Activated T-helper 17 cell treated with anti-CD3 and anti-CD28 coated beads, Interleukin-2, amount 50 U/mL, for 72 hours (primary cell): ENCODE measurements around the gene MBOAT1. TPM values are rescaled to one million over a fixed set of nuclear protein-coding genes. Genes with fewer than 3 reads are reported as not detected.
A peak's percentile ranks its signal among the peaks of the same experiment; 100 is the strongest.

ENCODE experiments used
- ATAC-seq: fragments of 150-1000 bp; cut with Tn5 transposase; replicated peaks from 2 replicates; pipeline ENCODE4 v1.10.0; 2021; ENCODE audit warnings: mild to moderate bottlenecking, moderate library complexity
- H3K27ac Mint-ChIP-seq: one replicate; pipeline ENCODE4 v1.8.0; 2022; ENCODE audit warnings: mixed read lengths
- H3K27me3 Mint-ChIP-seq: one replicate; pipeline ENCODE4 v1.8.0; 2022; ENCODE audit warnings: mixed read lengths
- H3K36me3 Mint-ChIP-seq: one replicate; pipeline ENCODE4 v1.8.0; 2022; ENCODE audit warnings: low read depth, mild to moderate bottlenecking, mixed read lengths
- H3K4me1 Mint-ChIP-seq: one replicate; pipeline ENCODE4 v1.8.0; 2022; ENCODE audit warnings: mixed read lengths
- H3K4me3 Mint-ChIP-seq: one replicate; pipeline ENCODE4 v1.8.0; 2022; ENCODE audit warnings: mild to moderate bottlenecking, mixed read lengths
- H3K9me3 Mint-ChIP-seq: one replicate; pipeline ENCODE4 v1.8.0; 2022; ENCODE audit warnings: mixed read lengths
- total RNA-seq, 2 donors: library from RNA; stranded (reverse); gene quantifications; one replicate each; pipeline ENCODE4 v1.2.3, GENCODE V29; 2022

MBOAT1 gene
- total RNA-seq, 2 donors from 2014 or later, result 15.7 to 18.3 TPM

DNA sequence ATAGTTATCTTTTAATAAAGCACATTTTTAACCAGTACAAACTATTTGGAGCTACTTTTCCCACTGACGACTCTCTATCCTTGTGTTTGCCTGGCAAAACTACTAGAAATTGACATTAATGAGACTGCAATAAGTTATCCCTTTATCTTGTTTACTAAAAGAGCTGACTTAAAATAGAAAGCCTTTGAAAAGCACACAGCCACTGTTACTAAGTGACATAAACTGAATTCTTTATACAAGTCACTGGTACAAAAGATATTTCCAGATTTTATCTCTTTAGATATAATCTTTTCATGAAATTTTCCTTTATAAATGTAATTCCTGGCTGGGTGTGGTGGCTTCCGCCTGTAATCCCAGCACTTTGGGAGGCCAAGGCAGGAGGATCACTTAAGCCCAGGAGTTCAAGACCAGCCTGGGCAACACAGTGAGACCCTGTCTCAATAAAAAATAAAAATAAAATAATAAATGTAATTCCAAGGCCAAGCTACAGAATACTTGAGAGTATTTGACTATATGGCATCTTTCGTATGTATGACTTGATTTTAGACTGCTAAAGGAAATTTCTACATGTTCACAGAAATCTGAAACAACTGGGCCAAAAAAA lies 9.5 kb downstream of the MBOAT1 start:
- no peaks in the 10 kb centered on the region for H3K9me3 Mint-ChIP-seq
- ATAC-seq, result no peak
- H3K36me3 Mint-ChIP-seq, result peaks cover 8% of the 10 kb centered on the region
- H3K4me3 Mint-ChIP-seq, result peak overlapping the region; percentile 58
- H3K4me1 Mint-ChIP-seq, result peaks cover 49% of the 10 kb centered on the region
- H3K27me3 Mint-ChIP-seq, result no peaks in the 10 kb centered on the region
- H3K27ac Mint-ChIP-seq, result peak overlapping the region; percentile 89

DNA sequence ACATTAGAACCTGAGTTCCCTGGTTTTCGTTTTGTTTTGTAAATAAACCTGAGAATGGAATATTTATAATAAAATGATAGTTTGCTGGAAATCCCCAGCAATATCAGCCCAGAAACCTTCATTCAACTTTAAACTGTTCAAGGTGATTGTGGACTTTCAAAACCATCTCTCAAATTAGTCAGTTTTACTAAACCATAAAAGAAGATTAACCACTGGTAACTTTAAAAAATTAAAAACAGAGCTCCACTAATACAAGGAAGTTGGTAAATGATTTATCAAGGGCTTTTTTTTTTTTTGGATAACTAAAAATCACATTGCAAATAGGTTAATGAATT lies 10.0 kb downstream of the MBOAT1 start:
- Mint-ChIP-seq H3K27me3 (no peaks in the 10 kb centered on the region), H3K36me3 (peaks cover 8% of the 10 kb centered on the region), H3K27ac (peak overlapping the region; percentile 89), H3K4me1 (peaks cover 47% of the 10 kb centered on the region), H3K4me3 (peak overlapping the region; percentile 58), H3K9me3 (no peaks in the 10 kb centered on the region)
- peak; percentile 45 for ATAC-seq

DNA sequence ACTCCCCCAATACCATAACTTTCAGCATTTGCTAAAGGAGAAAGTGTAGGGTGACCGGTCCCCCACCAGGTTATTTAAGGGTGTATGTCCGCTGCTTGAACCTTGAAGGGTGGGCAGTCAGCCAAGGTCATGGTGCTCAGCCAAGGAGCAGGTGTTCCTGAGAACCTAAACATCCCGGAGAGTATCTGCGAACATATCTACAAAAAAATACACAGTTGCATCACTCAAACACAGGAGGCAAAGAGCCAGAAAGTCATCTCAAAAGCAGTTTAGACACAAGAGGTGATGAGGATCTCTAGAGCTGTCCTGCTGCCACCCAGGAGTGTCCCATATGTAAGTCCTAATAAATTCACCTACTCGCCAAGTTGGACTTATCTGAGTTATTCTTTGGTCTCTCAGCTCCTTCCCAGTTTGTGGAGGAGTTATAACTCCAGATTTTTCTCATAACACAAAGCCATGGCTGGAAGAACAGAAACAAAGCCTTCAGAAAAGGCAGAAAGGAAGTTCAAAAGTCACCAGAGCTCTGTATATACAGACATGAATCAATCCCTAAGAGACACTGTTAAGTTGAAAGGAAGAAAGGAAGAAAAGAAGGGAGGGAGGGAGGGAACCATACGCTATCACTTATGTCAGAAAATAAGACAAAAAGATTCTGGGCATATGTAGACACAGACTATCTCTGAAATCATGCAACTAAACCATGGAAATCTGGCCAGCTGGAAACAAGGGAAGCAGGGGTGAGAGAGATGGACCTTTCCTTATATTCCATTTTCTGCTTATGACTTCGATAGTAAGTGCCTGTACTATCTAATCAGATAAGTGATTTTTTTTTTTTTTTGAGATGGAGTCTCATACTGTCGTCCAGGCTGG lies 11.3 kb downstream of the MBOAT1 start:
- peaks cover 35% of the 10 kb centered on the region for H3K4me1 Mint-ChIP-seq
- H3K4me3 Mint-ChIP-seq, result peak overlapping the region; percentile 48
- H3K36me3 Mint-ChIP-seq, result peaks cover 8% of the 10 kb centered on the region
- ATAC-seq, result no peak
- no peaks in the 10 kb centered on the region for H3K27me3 Mint-ChIP-seq
- no peaks in the 10 kb centered on the region for H3K9me3 Mint-ChIP-seq
- peak overlapping the region; percentile 89 for H3K27ac Mint-ChIP-seq

DNA sequence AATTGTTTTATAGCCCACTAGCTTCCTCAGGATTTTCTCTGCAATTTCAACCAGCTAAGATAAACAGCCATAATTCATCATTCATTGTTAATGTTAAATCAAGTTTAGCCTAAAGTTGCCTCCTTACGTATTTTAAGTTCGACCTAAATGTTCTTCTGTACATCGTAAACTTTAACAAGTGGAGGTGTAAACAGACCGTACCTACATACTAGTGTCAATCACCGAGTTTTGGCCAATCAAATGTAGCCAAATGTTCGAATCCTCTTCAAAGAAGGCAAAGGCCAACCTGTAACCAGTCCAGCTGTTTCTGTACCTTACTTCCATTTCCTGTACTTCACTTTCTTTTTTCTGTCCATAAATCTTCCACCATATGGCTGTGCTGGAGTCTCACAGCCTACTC lies 13.5 kb downstream of the MBOAT1 start:
- Mint-ChIP-seq H3K27me3 (no peaks in the 10 kb centered on the region), H3K9me3 (no peaks in the 10 kb centered on the region), H3K4me1 (peaks cover 15% of the 10 kb centered on the region), H3K36me3 (peaks cover 8% of the 10 kb centered on the region), H3K4me3 (no peak overlapping the region), H3K27ac (no peak overlapping the region)
- ATAC-seq, result no peak

DNA sequence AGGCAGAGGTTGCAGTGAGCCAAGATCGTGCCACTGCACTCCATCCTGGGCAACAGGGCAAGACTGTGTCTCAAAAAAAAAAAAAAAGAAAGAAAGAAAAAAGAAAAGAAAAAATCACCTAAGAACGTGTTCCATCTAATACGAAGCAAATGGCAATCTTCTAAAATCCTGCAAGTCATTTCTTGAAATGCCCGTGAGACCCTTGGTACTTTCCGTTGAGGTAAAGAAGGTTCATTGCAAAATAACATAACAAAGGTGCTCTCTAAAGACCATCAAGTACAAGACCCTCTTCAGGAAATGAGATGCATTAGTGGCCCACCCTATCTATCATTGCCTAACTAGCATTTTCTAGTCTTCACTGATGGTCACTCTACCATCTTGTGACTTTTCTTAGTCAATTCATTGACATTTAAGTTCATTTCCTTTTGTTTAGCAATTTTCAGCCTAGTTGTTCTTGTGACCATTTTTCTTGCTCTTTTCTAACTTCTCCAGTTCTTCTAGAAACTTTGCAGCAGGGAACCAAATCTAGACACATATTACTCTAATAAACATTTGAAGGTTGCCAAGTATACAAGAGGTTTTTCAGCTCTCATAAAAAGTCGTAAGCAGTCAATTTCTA lies 14.0 kb downstream of the MBOAT1 start:
- Mint-ChIP-seq H3K36me3 (peaks cover 8% of the 10 kb centered on the region), H3K4me1 (peaks cover 14% of the 10 kb centered on the region), H3K4me3 (no peak overlapping the region), H3K27me3 (no peaks in the 10 kb centered on the region), H3K27ac (no peak overlapping the region), H3K9me3 (no peaks in the 10 kb centered on the region)
- no peak for ATAC-seq

DNA sequence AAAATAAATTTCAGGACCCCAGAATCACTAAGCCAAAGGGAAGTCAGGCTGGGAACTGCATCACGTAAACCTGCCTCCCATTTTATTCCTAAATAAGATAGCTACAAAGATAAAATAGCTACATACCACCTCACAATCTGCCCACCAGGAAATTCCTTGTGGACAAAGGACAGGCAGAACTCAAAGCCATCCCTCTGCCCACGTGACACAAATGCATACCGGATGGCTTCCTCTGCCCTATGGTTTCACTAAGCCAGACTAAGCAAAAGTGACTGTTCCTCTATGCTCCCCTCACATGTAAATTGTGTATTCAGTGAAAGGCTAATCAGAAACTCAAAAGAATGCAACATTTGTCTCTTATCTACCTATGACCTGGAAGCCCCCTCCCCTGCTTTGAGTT lies 15.0 kb downstream of the MBOAT1 start:
- no peak for ATAC-seq
- Mint-ChIP-seq H3K4me1 (peaks cover 14% of the 10 kb centered on the region), H3K4me3 (no peak overlapping the region), H3K27ac (no peak overlapping the region), H3K27me3 (no peaks in the 10 kb centered on the region), H3K9me3 (no peaks in the 10 kb centered on the region), H3K36me3 (peaks cover 8% of the 10 kb centered on the region)

DNA sequence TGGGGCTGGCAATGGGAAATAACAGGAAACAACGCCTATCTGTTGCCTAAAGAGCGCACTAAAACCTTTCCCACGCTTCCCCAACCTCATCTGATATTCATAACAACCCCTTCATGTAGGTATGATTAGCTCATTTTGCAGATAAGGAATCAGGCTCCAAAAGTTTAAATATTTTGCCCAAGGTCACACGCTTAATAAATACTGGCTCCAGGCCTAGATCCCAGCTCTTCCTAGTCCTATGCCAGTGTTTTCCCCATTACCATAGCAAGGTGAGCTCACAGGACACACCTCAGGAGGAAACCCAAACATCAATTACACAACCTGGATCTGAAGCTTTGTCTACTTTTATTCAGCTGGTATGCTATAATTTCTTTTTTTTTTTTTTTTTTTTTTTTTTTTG lies 19.6 kb downstream of the MBOAT1 start:
- Mint-ChIP-seq H3K27me3 (no peaks in the 10 kb centered on the region), H3K4me3 (no peak overlapping the region), H3K9me3 (no peaks in the 10 kb centered on the region), H3K27ac (peak overlapping the region; percentile 51), H3K36me3 (no peaks in the 10 kb centered on the region), H3K4me1 (peaks cover 13% of the 10 kb centered on the region)
- no peak for ATAC-seq

DNA sequence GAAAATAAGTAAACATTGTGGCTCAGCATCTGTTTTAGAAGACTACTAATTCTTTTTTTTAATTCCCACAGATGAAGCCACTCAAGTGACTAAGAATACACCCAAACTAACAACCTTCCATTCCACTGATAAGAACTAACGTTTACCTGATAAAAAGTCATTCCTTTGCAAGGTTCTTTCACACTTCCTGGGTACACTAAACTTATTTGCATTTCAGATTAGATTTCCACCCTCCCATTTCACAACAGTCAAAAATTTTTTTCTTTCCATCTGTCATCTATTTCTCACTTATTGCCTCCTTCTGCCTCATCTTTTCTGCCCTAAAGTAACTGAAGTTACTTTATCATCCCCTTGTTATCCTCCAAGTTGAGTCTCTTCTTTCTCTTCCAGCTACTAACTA lies 20.3 kb downstream of the MBOAT1 start:
- Mint-ChIP-seq H3K27ac (peak overlapping the region; percentile 51), H3K36me3 (peaks cover 3% of the 10 kb centered on the region), H3K9me3 (no peaks in the 10 kb centered on the region), H3K4me3 (no peak overlapping the region), H3K4me1 (peaks cover 13% of the 10 kb centered on the region), H3K27me3 (no peaks in the 10 kb centered on the region)
- no peak for ATAC-seq

DNA sequence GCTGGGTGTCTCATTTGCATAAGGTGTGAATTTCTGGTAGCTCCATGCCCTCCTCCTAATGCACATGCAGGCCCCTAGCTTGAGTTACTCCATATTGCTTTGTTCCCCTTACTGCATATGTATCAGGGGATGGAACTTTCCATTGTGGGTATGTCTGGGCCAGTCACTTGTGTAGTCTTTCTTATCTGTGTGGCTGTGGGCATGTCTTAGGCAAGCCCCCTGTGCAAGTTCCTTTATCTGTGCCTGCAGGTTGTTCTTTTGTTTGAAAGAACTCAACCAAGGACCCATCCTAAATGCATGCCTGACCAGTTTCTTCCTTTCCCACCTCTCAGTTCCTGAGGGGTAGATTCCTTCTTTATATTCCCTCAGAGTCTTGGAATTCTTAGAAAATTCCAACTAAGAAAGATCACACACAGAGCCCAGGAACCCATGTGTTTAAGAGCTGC lies 23.6 kb downstream of the MBOAT1 start:
- no peak for ATAC-seq
- no peaks in the 10 kb centered on the region for H3K9me3 Mint-ChIP-seq
- H3K4me3 Mint-ChIP-seq, result no peak overlapping the region
- H3K27me3 Mint-ChIP-seq, result no peaks in the 10 kb centered on the region
- peaks cover 13% of the 10 kb centered on the region for H3K4me1 Mint-ChIP-seq
- peaks cover 15% of the 10 kb centered on the region for H3K36me3 Mint-ChIP-seq
- H3K27ac Mint-ChIP-seq, result no peak overlapping the region

DNA sequence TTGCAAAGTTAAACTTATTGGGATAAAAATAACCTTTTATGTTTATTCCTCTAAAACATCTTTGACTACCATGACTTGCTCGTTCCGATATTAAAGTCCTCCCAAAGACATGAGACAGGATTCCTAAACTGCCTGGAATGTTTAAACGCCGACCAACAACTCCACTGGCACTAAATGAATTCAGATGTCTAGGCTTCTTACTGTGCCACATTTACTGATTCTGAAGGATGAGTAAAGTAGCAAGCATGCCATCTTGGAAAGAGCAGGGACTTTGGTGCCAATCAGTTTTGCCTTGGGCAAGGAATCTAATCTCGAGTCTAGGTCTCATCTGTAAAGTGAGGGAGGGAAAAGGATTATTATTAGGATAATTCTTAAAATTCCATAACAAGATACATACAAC lies 25.3 kb downstream of the MBOAT1 start:
- ATAC-seq, result no peak
- Mint-ChIP-seq H3K27ac (no peak overlapping the region), H3K4me1 (peaks cover 6% of the 10 kb centered on the region), H3K27me3 (no peaks in the 10 kb centered on the region), H3K4me3 (no peak overlapping the region), H3K9me3 (no peaks in the 10 kb centered on the region), H3K36me3 (peaks cover 15% of the 10 kb centered on the region)

DNA sequence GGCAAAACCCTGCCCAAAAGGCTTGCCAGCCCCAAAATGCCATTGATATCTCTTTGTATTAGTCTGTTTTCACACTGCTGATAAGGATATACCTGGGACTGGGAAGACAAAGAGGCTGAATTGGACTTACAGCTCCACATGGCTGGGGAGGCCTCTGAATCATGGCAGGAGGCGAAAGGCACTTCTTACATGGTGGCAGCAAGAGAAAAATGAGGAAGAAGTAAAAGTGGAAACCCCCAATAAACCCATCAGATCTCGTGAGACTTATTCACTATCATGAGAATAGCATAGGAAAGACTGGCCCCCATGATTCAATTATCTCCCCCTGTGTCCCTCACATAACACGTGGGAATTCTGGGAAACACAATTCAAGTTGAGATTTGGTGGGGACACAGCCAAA lies 28.6 kb downstream of the MBOAT1 start:
- Mint-ChIP-seq H3K9me3 (peaks cover 5% of the 10 kb centered on the region), H3K4me1 (peaks cover 12% of the 10 kb centered on the region), H3K27ac (peak overlapping the region; percentile 18), H3K27me3 (no peaks in the 10 kb centered on the region), H3K4me3 (no peak overlapping the region), H3K36me3 (peaks cover 21% of the 10 kb centered on the region)
- no peak for ATAC-seq

DNA sequence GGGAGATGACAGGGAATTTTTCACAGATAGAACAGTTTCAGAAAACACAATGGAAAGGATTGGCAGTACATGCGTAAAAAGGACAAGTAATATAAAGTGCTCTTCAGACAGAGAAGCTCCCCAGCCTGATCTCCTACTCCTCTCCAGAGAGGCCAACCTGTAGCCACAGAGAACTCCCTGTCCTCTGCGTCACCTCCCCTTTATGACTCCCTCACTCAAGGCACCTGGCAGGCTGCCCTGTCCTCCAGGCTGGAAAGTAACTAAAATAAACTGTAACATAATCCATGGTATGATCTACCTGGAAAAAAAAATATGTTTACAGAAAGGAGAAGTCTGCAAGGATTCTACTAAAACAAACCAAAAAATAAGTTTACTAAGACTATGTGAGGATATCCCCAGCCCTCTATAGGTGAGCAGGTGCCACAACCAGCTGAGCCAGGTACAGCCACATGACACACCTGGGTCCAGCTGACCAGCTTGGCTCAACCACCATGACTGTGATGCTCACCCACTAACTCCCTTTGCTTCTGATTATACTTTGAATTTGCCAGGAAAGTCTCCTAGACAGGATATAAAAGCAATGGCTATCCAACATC lies 29.2 kb downstream of the MBOAT1 start:
- H3K4me3 Mint-ChIP-seq, result no peak overlapping the region
- H3K4me1 Mint-ChIP-seq, result peaks cover 12% of the 10 kb centered on the region
- no peak for ATAC-seq
- H3K27ac Mint-ChIP-seq, result peak overlapping the region; percentile 18
- H3K27me3 Mint-ChIP-seq, result no peaks in the 10 kb centered on the region
- peaks cover 21% of the 10 kb centered on the region for H3K36me3 Mint-ChIP-seq
- H3K9me3 Mint-ChIP-seq, result peaks cover 5% of the 10 kb centered on the region

DNA sequence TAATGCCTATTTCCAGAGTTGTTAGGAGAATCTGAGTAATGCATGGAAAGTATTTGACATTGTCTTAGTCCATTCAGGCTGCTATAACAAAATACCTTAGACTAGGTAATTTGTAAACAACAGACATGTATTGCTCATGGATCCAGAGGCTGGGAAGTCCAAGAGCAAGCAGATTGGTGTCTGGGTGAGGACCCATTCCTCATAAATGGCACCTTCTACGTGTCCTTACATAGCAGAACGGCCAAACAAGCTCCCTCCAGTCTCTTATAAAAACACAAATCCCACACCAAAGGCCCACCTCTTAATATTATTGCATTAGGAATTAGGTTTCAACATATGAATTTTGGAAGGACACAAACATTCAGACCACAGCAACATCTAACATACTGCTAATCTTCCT lies 30.2 kb downstream of the MBOAT1 start:
- H3K4me3 Mint-ChIP-seq, result no peak overlapping the region
- no peak overlapping the region for H3K27ac Mint-ChIP-seq
- peaks cover 5% of the 10 kb centered on the region for H3K9me3 Mint-ChIP-seq
- no peaks in the 10 kb centered on the region for H3K27me3 Mint-ChIP-seq
- H3K36me3 Mint-ChIP-seq, result peaks cover 23% of the 10 kb centered on the region
- ATAC-seq, result no peak
- peaks cover 12% of the 10 kb centered on the region for H3K4me1 Mint-ChIP-seq

DNA sequence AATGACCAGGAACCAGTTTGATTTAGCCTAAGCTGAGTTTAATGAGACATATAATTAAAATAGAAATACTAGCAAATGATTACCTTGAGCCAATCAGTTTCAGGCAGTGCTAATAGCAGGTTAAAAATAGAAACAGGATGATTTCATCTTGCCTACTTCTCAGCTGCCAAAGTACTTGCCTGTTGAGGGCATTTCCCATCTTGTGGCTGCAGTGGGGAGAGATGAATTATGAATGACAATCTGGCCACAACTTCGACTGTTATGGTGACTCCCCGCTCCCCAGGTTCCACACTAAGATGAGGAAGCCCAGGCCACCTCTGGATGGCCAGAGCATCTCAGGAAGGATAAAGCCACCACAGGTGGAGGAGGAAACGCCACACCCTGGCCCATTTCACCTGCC lies 31.3 kb downstream of the MBOAT1 start:
- no peaks in the 10 kb centered on the region for H3K27me3 Mint-ChIP-seq
- no peak overlapping the region for H3K4me3 Mint-ChIP-seq
- H3K4me1 Mint-ChIP-seq, result peaks cover 12% of the 10 kb centered on the region
- peak; percentile 72 for ATAC-seq
- H3K36me3 Mint-ChIP-seq, result peaks cover 16% of the 10 kb centered on the region
- H3K27ac Mint-ChIP-seq, result no peak overlapping the region
- peaks cover 5% of the 10 kb centered on the region for H3K9me3 Mint-ChIP-seq
